HCT116 (cell line): ENCODE data around the gene CXCR5. TPM values are rescaled to one million over a fixed set of nuclear protein-coding genes. Genes with fewer than 3 reads are reported as not detected.

ENCODE experiments used
- ATAC-seq: fragments of 200-7000 bp; cut with Tn5 transposase; 2 replicates; pipeline ENCODE4 v1.9.1; 2020; ENCODE audit warnings: mild to moderate bottlenecking, moderate library complexity
- BruUV-seq: library from RNA; stranded (reverse); fragments of 400-500 nt; replicated peaks from 2 replicates; lab custom pipeline; 2021; lab: Mats Ljungman, UMichigan
- CTCF ChIA-PET: fragments of 300-600 bp; sonication (Branson Sonifier 250); formaldehyde crosslinking; loops from one replicate; lab custom pipeline; 2021; ENCODE audit warnings: antibody characterized with exemption; lab: Charles Lee
- POLR2A ChIA-PET: fragments of 300-600, 350-600 bp; sonication (Branson Sonifier 250); formaldehyde crosslinking; loops from one replicate; lab custom pipeline; 2021; ENCODE audit warnings: antibody characterized with exemption; lab: Charles Lee
- RAD21 ChIA-PET, 2 experiments: fragments of 300-600 bp; sonication (Branson Sonifier 250); formaldehyde crosslinking; loops; one replicate each; lab custom pipeline; 2023; ENCODE audit warnings: low total read pairs in 2 of 2; ENCODE audit not compliant: uncharacterized antibody in 2 of 2, unreplicated experiment in 2 of 2, low non-redundant PET in 1 of 2; lab: Charles Lee
- DNase-seq: peaks from one replicate; pipeline ENCODE4 v3.0.0-alpha.2; 2010; ENCODE audit warnings: low read depth, low spot score
- H2AFZ ChIP-seq: fragments of 200-600 bp; shearing (Covaris generic), sonication (generic); 2 replicates; pipeline ENCODE4 v1.6.1; 2017; ENCODE audit warnings: low read depth, mixed run types, mixed read lengths, antibody characterized with exemption, low read length; ENCODE audit not compliant: poor library complexity, severe bottlenecking
- H3K27ac ChIP-seq: 2 replicates; pipeline ENCODE4 v1.5.1; 2012; ENCODE audit warnings: low read depth, low read length
- H3K27me3 ChIP-seq: fragments of 200-600 bp; sonication (generic); 2 replicates; pipeline ENCODE4 v1.6.1; 2016; ENCODE audit warnings: mixed run types, low read length, mixed read lengths; ENCODE audit not compliant: insufficient read depth
- H3K36me3 ChIP-seq, 2 experiments: fragments of 200-500 bp in 1 of 2; fragments of 200-600 bp in 1 of 2; sonication (Bioruptor generic) in 1 of 2; sonication (generic) in 1 of 2; 2 replicates each; pipeline versions ENCODE4 v1.5.1 to v1.6.1; 2014 to 2016; ENCODE audit warnings: low read length in 2 of 2, inconsistent platforms in 1 of 2, mixed read lengths in 1 of 2, mixed run types in 1 of 2; ENCODE audit not compliant: insufficient read depth in 2 of 2, control insufficient read depth in 1 of 2
- H3K4me1 ChIP-seq, 2 experiments: fragments of 200-600 bp in 1 of 2; sonication (generic) in 1 of 2; 2 replicates each; pipeline versions ENCODE4 v1.5.1 to v1.6.1; 2012 to 2017; ENCODE audit warnings: low read length in 2 of 2, inconsistent platforms in 1 of 2, mild to moderate bottlenecking in 1 of 2, mixed read lengths in 1 of 2, mixed run types in 1 of 2, moderate library complexity in 1 of 2; ENCODE audit not compliant: insufficient read depth in 2 of 2, control insufficient read depth in 1 of 2
- H3K4me2 ChIP-seq: fragments of 200-600 bp; sonication (generic); 2 replicates; pipeline ENCODE4 v1.6.1; 2017; ENCODE audit warnings: mixed run types, low read length, mixed read lengths
- H3K4me3 ChIP-seq, 2 experiments: fragments of 200-600 bp in 1 of 2; sonication (generic) in 1 of 2; replicated peaks in 1 of 2; 2 replicates each; pipeline ENCODE4 v1.5.1; 2011 to 2016; ENCODE audit warnings: low read length in 2 of 2, control low read depth in 1 of 2, low read depth in 1 of 2, mild to moderate bottlenecking in 1 of 2, mixed read lengths in 1 of 2, mixed run types in 1 of 2
- H3K79me2 ChIP-seq: fragments of 200-600 bp; sonication (generic); 2 replicates; pipeline ENCODE4 v1.6.1; 2017; ENCODE audit warnings: mild to moderate bottlenecking, mixed run types, low read length, moderate library complexity, mixed read lengths; ENCODE audit not compliant: insufficient read depth
- H3K9ac ChIP-seq: fragments of 200-600 bp; sonication (generic); 2 replicates; pipeline ENCODE4 v1.6.1; 2016; ENCODE audit warnings: low read length, mixed read lengths
- H3K9me2 ChIP-seq: fragments of 200-600 bp; sonication (generic), shearing (Covaris generic); 2 replicates; pipeline ENCODE4 v1.6.1; 2017; ENCODE audit warnings: mixed run types, mild to moderate bottlenecking, moderate library complexity; ENCODE audit not compliant: insufficient read depth
- H3K9me3 ChIP-seq, 2 experiments: fragments of 200-500 bp in 1 of 2; fragments of 200-600 bp in 1 of 2; sonication (Bioruptor generic) in 1 of 2; sonication (generic) in 1 of 2; 2 replicates each; pipeline ENCODE4 v1.6.1; 2014 to 2017; ENCODE audit warnings: low read length in 2 of 2, mixed read lengths in 2 of 2, inconsistent platforms in 1 of 2, low read depth in 1 of 2, mild to moderate bottlenecking in 1 of 2, mixed run types in 1 of 2, moderate library complexity in 1 of 2; ENCODE audit not compliant: control insufficient read depth in 1 of 2, insufficient read depth in 1 of 2
- H4K20me1 ChIP-seq: fragments of 200-600 bp; sonication (generic), shearing (Covaris generic); 2 replicates; pipeline ENCODE4 v1.6.1; 2017; ENCODE audit warnings: mixed run types, mild to moderate bottlenecking, moderate library complexity; ENCODE audit not compliant: insufficient read depth
- CEBPB ChIP-seq: IDR thresholded peaks from 2 replicates; pipeline ENCODE4 v1.6.1; 2012; ENCODE audit warnings: low read depth
- EGR1 ChIP-seq: IDR thresholded peaks from 2 replicates; pipeline ENCODE4 v1.6.1; 2012; ENCODE audit warnings: low read depth
- ELF1 ChIP-seq: IDR thresholded peaks from 2 replicates; pipeline ENCODE4 v1.6.1; 2012; ENCODE audit warnings: low read depth, borderline replicate concordance
- EZH2 ChIP-seq: fragments of 200-600 bp; sonication (generic); IDR thresholded peaks from 2 replicates; pipeline ENCODE4 v1.6.1; 2017; ENCODE audit warnings: antibody characterized with exemption, mixed run types
- EZH2phosphoT487 ChIP-seq: fragments of 200-600 bp; IDR thresholded peaks from 2 replicates; pipeline ENCODE4 v1.6.1; 2018; ENCODE audit warnings: antibody characterized with exemption, borderline replicate concordance
- FOSL1 ChIP-seq: IDR thresholded peaks from 2 replicates; pipeline ENCODE4 v1.6.1; 2012; ENCODE audit warnings: low read depth
- JUND ChIP-seq: IDR thresholded peaks from 2 replicates; pipeline ENCODE4 v1.6.1; 2012
- POLR2A ChIP-seq: IDR thresholded peaks from 2 replicates; pipeline ENCODE4 v1.7.0; 2011; ENCODE audit warnings: borderline replicate concordance; ENCODE audit not compliant: insufficient read depth, insufficient read length; ENCODE audit errors: extremely low read depth
- POLR2AphosphoS5 ChIP-seq: IDR thresholded peaks from 2 replicates; pipeline ENCODE4 v1.6.1; 2011; ENCODE audit warnings: mild to moderate bottlenecking, low read depth, low read length, moderate library complexity
- RAD21 ChIP-seq: IDR thresholded peaks from 2 replicates; pipeline ENCODE4 v1.6.1; 2012; ENCODE audit warnings: low read depth, mild to moderate bottlenecking
- SIN3A ChIP-seq: IDR thresholded peaks from 2 replicates; pipeline ENCODE4 v1.6.1; 2012; ENCODE audit warnings: low read depth
- SP1 ChIP-seq: IDR thresholded peaks from 2 replicates; pipeline ENCODE4 v1.6.1; 2012; ENCODE audit warnings: low read depth
- SRF ChIP-seq: IDR thresholded peaks from 2 replicates; pipeline ENCODE4 v1.6.1; 2012; ENCODE audit warnings: low read depth
- YY1 ChIP-seq: IDR thresholded peaks from 2 replicates; pipeline ENCODE4 v1.6.1; 2011; ENCODE audit warnings: low read length, low read depth, moderate library complexity, mild to moderate bottlenecking; ENCODE audit not compliant: insufficient replicate concordance; ENCODE audit errors: extremely low read depth
- ZFX ChIP-seq: fragments of 450-650 bp; IDR thresholded peaks from 2 replicates; pipeline ENCODE4 v1.6.1; 2017
- ZNF274 ChIP-seq: fragments of 200-500 bp; sonication (Bioruptor generic); IDR thresholded peaks from 2 replicates; pipeline ENCODE4 v1.6.1; 2014; ENCODE audit warnings: mild to moderate bottlenecking, low read depth, low read length, inconsistent platforms
- intact Hi-C: fragments of 100-400 bp; cut with micrococcal nuclease; formaldehyde crosslinking; loops from 2 replicates; pipeline ENCODE4 v1.10.0; 2022
- total RNA-seq: library from RNA; stranded (reverse); gene quantifications from one replicate; pipeline ENCODE4 v1.2.1, GENCODE V29; 2021; ENCODE audit not compliant: unreplicated experiment
- TF ChIP-seq, protein P1 (sequence below): IDR thresholded peaks from 2 replicates; pipeline ENCODE4 v1.6.1; 2012
- TF ChIP-seq, protein P2 (sequence below): IDR thresholded peaks from 2 replicates; pipeline ENCODE4 v1.6.1; 2012
- TF ChIP-seq, protein P3 (sequence below): IDR thresholded peaks from 2 replicates; pipeline ENCODE4 v1.6.1; 2011; ENCODE audit warnings: mild to moderate bottlenecking, low read length, moderate library complexity; ENCODE audit not compliant: insufficient replicate concordance; ENCODE audit errors: extremely low read depth

The CXCR5 gene
- total RNA-seq, 1 experiment from 2014 or later = not detected

DNA sequence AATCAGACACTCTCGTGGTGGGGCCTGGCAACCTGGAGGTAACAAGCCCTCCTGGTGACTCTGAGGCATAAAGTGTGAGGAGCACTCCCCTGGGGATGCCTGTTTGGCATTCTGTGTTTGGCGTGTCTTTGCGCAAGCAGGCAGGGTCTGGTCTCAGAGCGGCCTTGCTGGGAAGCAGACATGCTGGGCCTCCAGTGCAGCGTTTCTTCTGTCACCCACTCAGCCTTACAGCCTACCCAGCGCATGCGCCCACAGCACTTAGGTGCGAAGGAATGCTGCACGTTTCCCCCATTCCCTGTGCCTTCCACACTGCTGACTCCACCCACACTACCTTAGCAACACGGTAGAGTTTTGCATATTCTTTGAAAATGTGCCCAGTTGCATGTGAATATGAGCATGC is 7.4 kb upstream of the CXCR5 start:
- H3K4me2 ChIP-seq = no peak overlapping the region
- RAD21 ChIA-PET = no interaction called here
- H3K9me3 ChIP-seq = no peaks in the 10 kb centered on the region
- H3K4me3 ChIP-seq = no peak overlapping the region
- H3K4me1 ChIP-seq = no peaks in the 10 kb centered on the region
- no peaks in the 10 kb centered on the region for H3K79me2 ChIP-seq
- H3K27ac ChIP-seq = no peak overlapping the region
- ATAC-seq (no peak; the same call in 1 of the 2 replicates), DNase-seq (no peak)
- H3K27me3 ChIP-seq = no peaks in the 10 kb centered on the region
- H4K20me1 ChIP-seq = no peaks in the 10 kb centered on the region
- intact Hi-C loops = no loop called here
- POLR2A ChIA-PET = no interaction called here
- no peak overlapping the region for H3K9ac ChIP-seq
- no peak for TF ChIP-seq EZH2phosphoT487
- no peak overlapping the region for H2AFZ ChIP-seq
- no peaks in the 10 kb centered on the region for H3K36me3 ChIP-seq
- CTCF ChIA-PET = no interaction called here
- no TSS peak for BruUV-seq
- no peaks in the 10 kb centered on the region for H3K9me2 ChIP-seq

DNA sequence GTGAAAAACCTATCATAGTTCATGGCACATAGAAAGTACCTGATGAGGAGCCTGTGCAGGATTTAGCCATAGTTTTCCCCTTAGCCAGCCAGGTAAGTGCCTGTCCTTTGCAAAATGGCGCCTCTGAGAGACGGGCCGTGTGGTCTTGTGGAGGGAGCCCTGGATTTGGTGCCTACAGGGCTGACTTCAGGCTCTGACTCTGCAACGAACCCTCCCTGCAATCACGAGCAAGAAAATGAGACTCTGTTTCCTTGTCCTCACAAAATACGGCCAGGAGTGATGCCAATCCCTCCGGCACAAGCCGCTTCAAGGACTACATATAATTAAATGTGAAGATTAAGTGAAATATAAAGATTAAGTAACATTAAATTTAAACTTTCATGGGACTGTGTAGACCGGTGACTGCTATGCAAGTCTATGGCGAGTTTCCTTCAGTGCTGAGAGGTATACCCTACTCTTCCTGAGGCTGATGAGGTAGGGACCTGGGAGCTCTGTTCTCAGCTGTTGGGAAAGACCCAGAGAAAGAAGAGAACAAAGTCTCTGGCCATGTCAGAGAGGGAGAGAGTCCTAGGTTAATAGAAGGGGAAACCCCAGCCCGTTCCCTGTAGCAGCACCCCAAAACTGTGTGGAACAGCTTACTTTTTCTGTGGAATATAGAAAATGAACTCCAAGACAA is 6.1 kb upstream of the CXCR5 start:
- TF ChIP-seq RAD21 (no peak), FOSL1 (no peak), POLR2A (no peak), CEBPB (no peak), EZH2 (no peak), SIN3A (no peak), POLR2AphosphoS5 (no peak), JUND (no peak), SP1 (no peak), ZFX (no peak), SRF (no peak), ELF1 (no peak), YY1 (no peak), EGR1 (no peak), ZNF274 (no peak)
- TF ChIP-seq, protein P1, sequence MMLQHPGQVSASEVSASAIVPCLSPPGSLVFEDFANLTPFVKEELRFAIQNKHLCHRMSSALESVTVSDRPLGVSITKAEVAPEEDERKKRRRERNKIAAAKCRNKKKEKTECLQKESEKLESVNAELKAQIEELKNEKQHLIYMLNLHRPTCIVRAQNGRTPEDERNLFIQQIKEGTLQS = no peak
- TF ChIP-seq, protein P2, sequence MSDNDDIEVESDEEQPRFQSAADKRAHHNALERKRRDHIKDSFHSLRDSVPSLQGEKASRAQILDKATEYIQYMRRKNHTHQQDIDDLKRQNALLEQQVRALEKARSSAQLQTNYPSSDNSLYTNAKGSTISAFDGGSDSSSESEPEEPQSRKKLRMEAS = no peak
- TF ChIP-seq, protein P3, sequence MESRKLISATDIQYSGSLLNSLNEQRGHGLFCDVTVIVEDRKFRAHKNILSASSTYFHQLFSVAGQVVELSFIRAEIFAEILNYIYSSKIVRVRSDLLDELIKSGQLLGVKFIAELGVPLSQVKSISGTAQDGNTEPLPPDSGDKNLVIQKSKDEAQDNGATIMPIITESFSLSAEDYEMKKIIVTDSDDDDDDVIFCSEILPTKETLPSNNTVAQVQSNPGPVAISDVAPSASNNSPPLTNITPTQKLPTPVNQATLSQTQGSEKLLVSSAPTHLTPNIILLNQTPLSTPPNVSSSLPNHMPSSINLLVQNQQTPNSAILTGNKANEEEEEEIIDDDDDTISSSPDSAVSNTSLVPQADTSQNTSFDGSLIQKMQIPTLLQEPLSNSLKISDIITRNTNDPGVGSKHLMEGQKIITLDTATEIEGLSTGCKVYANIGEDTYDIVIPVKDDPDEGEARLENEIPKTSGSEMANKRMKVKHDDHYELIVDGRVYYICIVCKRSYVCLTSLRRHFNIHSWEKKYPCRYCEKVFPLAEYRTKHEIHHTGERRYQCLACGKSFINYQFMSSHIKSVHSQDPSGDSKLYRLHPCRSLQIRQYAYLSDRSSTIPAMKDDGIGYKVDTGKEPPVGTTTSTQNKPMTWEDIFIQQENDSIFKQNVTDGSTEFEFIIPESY = no peak
- H3K4me1 ChIP-seq = no peaks in the 10 kb centered on the region
- no peaks in the 10 kb centered on the region for H4K20me1 ChIP-seq
- no peak overlapping the region for H3K4me3 ChIP-seq
- H3K27me3 ChIP-seq = no peaks in the 10 kb centered on the region
- H3K9me2 ChIP-seq = no peaks in the 10 kb centered on the region
- no TSS peak for BruUV-seq
- RAD21 ChIA-PET = no interaction called here
- intact Hi-C loops = no loop called here
- H3K9ac ChIP-seq = no peak overlapping the region
- no peaks in the 10 kb centered on the region for H3K9me3 ChIP-seq
- no peaks in the 10 kb centered on the region for H3K36me3 ChIP-seq
- CTCF ChIA-PET = interaction anchor here (0.5 kb wide), 1 partner anchor 41 kb away, joined by 3 read pairs; no protein-coding TSS in a partner anchor
- H3K27ac ChIP-seq = no peak overlapping the region
- no peaks in the 10 kb centered on the region for H3K79me2 ChIP-seq
- no peak overlapping the region for H2AFZ ChIP-seq
- no peak for DNase-seq
- no peak for ATAC-seq
- H3K4me2 ChIP-seq = no peak overlapping the region
- POLR2A ChIA-PET = no interaction called here
